WTC11 (cell line): ENCODE results near the gene SHPK. TPM values are rescaled to one million over a fixed set of nuclear protein-coding genes. Genes with fewer than 3 reads are reported as not detected.

ENCODE experiments used
- ATAC-seq: fragments of 200-7000 bp; cut with Tn5 transposase; 2 replicates; pipeline ENCODE4 v1.10.0; 2021; ENCODE audit warnings: mild to moderate bottlenecking, moderate library complexity
- CTCF ChIA-PET: fragments of 300-600 bp; sonication (Branson Sonifier 250); formaldehyde crosslinking; loops from one replicate; lab custom pipeline; 2021; ENCODE audit warnings: antibody characterized with exemption; lab: Charles Lee
- POLR2A ChIA-PET: fragments of 350-600 bp; sonication (Branson Sonifier 250); formaldehyde crosslinking; loops from one replicate; lab custom pipeline; 2021; ENCODE audit warnings: antibody characterized with exemption; lab: Charles Lee
- DNase-seq: peaks from one replicate; pipeline ENCODE4 v3.0.0; 2021; ENCODE audit warnings: low spot score
- H3K27ac Mint-ChIP-seq: 2 replicates; pipeline ENCODE4 v1.8.0; 2021; ENCODE audit warnings: mixed read lengths
- H3K27me3 Mint-ChIP-seq: 2 replicates; pipeline ENCODE4 v1.8.0; 2021; ENCODE audit warnings: low read depth, mild to moderate bottlenecking, moderate library complexity, mixed read lengths
- H3K36me3 Mint-ChIP-seq: 2 replicates; pipeline ENCODE4 v1.8.0; 2021; ENCODE audit warnings: mixed read lengths
- H3K4me1 Mint-ChIP-seq: 2 replicates; pipeline ENCODE4 v1.8.0; 2022; ENCODE audit warnings: mixed read lengths
- H3K4me3 Mint-ChIP-seq: 2 replicates; pipeline ENCODE4 v1.8.0; 2021; ENCODE audit warnings: mild to moderate bottlenecking, moderate library complexity, mixed read lengths
- H3K9me3 Mint-ChIP-seq: 2 replicates; pipeline ENCODE4 v1.8.0; 2021; ENCODE audit warnings: mixed read lengths
- ARID4B ChIP-seq: sonication (generic); formaldehyde crosslinking; IDR thresholded peaks from 2 replicates; pipeline ENCODE4 v1.8.0; 2023; ENCODE audit warnings: missing genetic modification reagents, mild to moderate bottlenecking, borderline replicate concordance
- ATF3 ChIP-seq: sonication (generic); formaldehyde crosslinking; conservative IDR thresholded peaks from 2 replicates; pipeline ENCODE4 v1.8.1; 2022; ENCODE audit warnings: mild to moderate bottlenecking, missing genetic modification reagents
- CREB1 ChIP-seq: sonication (generic); formaldehyde crosslinking; IDR thresholded peaks from 2 replicates; pipeline ENCODE4 v1.8.0; 2023; ENCODE audit warnings: mild to moderate bottlenecking, missing genetic modification reagents
- CTCF ChIP-seq: fragments of 200-600 bp; IDR thresholded peaks from 2 replicates; pipeline ENCODE4 v1.8.0; 2022; ENCODE audit warnings: antibody characterized with exemption
- FOXK1 ChIP-seq: sonication (generic); formaldehyde crosslinking; IDR thresholded peaks from 2 replicates; pipeline ENCODE4 v1.8.0; 2022; ENCODE audit warnings: mild to moderate bottlenecking, moderate library complexity, missing genetic modification reagents
- GRHL2 ChIP-seq: fragments of 250-450 bp; sonication (Bioruptor Pico); IDR thresholded peaks from 2 replicates; pipeline ENCODE4 v1.8.0; 2022; ENCODE audit warnings: mild to moderate bottlenecking, moderate library complexity; ENCODE audit not compliant: insufficient replicate concordance, severe bottlenecking
- IRF1 ChIP-seq: sonication (generic); formaldehyde crosslinking; IDR thresholded peaks from 2 replicates; pipeline ENCODE4 v1.8.0; 2023; ENCODE audit warnings: missing genetic modification reagents
- NR2C2 ChIP-seq: sonication (generic); formaldehyde crosslinking; IDR thresholded peaks from 2 replicates; pipeline ENCODE4 v1.8.0; 2022; ENCODE audit warnings: mild to moderate bottlenecking, missing genetic modification reagents
- NR3C1 ChIP-seq: sonication (generic); formaldehyde crosslinking; conservative IDR thresholded peaks from 2 replicates; pipeline ENCODE4 v1.8.1; 2023; ENCODE audit warnings: low read depth, mild to moderate bottlenecking, missing genetic modification reagents
- OVOL2 ChIP-seq: fragments of 250-450 bp; sonication (Bioruptor Pico); IDR thresholded peaks from 2 replicates; pipeline ENCODE4 v1.9.0; 2021; ENCODE audit warnings: mild to moderate bottlenecking, borderline replicate concordance
- SMAD4 ChIP-seq: sonication (generic); formaldehyde crosslinking; IDR thresholded peaks from 2 replicates; pipeline ENCODE4 v1.8.0; 2022; ENCODE audit warnings: mild to moderate bottlenecking, missing genetic modification reagents
- TEAD1 ChIP-seq: sonication (generic); formaldehyde crosslinking; IDR thresholded peaks from 2 replicates; pipeline ENCODE4 v1.8.0; 2022; ENCODE audit warnings: mild to moderate bottlenecking, missing genetic modification reagents
- USF1 ChIP-seq: sonication (generic); formaldehyde crosslinking; IDR thresholded peaks from 2 replicates; pipeline ENCODE4 v1.8.0; 2022; ENCODE audit warnings: mild to moderate bottlenecking, missing genetic modification reagents
- ZBTB43 ChIP-seq: sonication (generic); formaldehyde crosslinking; IDR thresholded peaks from 2 replicates; pipeline ENCODE4 v1.8.1; 2023; ENCODE audit warnings: mild to moderate bottlenecking, missing genetic modification reagents
- ZNF532 ChIP-seq: fragments of 250-450 bp; sonication (Bioruptor Pico); IDR thresholded peaks from 2 replicates; pipeline ENCODE4 v1.9.0; 2021; ENCODE audit warnings: mild to moderate bottlenecking, borderline replicate concordance
- total RNA-seq: library from RNA; stranded (reverse); gene quantifications from 3 replicates; pipeline ENCODE4 v1.2.3, GENCODE V29; 2021

The SHPK gene
- total RNA-seq, 1 experiment from 2014 or later, result 29.2 TPM

GRCh38 chr17:3685174-3685573 is 49.1 kb upstream of the SHPK start (continued):
- TF ChIP-seq ARID4B (CRISPR knock-in tag) (no peak), ZNF532 (CRISPR knock-in tag) (no peak), IRF1 (CRISPR knock-in tag) (no peak), SMAD4 (CRISPR knock-in tag) (no peak)

- peak; percentile 64 for DNase-seq
- Mint-ChIP-seq H3K9me3 (no peaks in the 10 kb centered on the region), H3K27ac (no peak overlapping the region), H3K4me3 (no peak overlapping the region), H3K27me3 (no peaks in the 10 kb centered on the region; the same call in none of the 2 replicates), H3K36me3 (no peaks in the 10 kb centered on the region), H3K4me1 (0 out of 2 replicates have a peak, but pooled peaks cover 5% of the 10 kb centered on the region)
- ChIA-PET POLR2A (no interaction called here), CTCF (interaction anchor here (0.5 to 2.7 kb wide), 54 partner anchors 8 to 1135 kb away, joined by 3 to 85 read pairs (median 5); partner anchors contain the start of genes CAMKK1, CTNS, EMC6 and HASPIN)
- peak; percentile 85 for ATAC-seq
- TF ChIP-seq CREB1, result no peak
- no peak for TF ChIP-seq OVOL2
- TF ChIP-seq FOXK1 (CRISPR knock-in tag), result no peak
- no peak for TF ChIP-seq USF1 (CRISPR knock-in tag)
- no peak for TF ChIP-seq GRHL2 (CRISPR knock-in tag)
- peak; percentile 98 for TF ChIP-seq CTCF
- no peak for TF ChIP-seq NR3C1 (CRISPR knock-in tag)
- TF ChIP-seq ARID4B (CRISPR knock-in tag), result peak; percentile 52; the same call in 1 of the 2 replicates
- peak; percentile 44; the same call in 1 of the 2 replicates for TF ChIP-seq TEAD1 (CRISPR knock-in tag)
- no peak for TF ChIP-seq NR2C2 (CRISPR knock-in tag)
- no peak for TF ChIP-seq ZBTB43 (CRISPR knock-in tag)
- no peak for TF ChIP-seq ATF3
These were observed 47.0 kb upstream of the SHPK start for GRCh38 chr17:3683054-3683511.
